ENCODE data around the gene CPLANE2. TPM values are rescaled to one million over a fixed set of nuclear protein-coding genes. Genes with fewer than 3 reads are reported as not detected.
"Not testable (repeated sequence)": the region's sequence is repeated elsewhere in the genome, so short reads cannot be mapped to it uniquely, and the experiment has no call there.

Gene CPLANE2
- 5.6 TPM for polyA plus RNA-seq (2012; ENCODE audit: insufficient read depth, insufficient read length)

- H3K4me3 ChIP-seq (ENCODE audit: low read length) = peak within 1 kb of the TSS; percentile 87
- DNase-seq (ENCODE audit: low read depth, low spot score) = peak; percentile 89
Measured at GRCh38 chr1:16236511-16237342, at the start of gene CPLANE2. CPLANE2 (minus strand) TSS chr1:16237183; CDS start chr1:16236742, 441 bp downstream.

GRCh38 chr1:16286122-16286521 is 49.1 kb upstream of the CPLANE2 start:
- no peak for DNase-seq (ENCODE audit: low read depth, low spot score)
- H3K4me3 ChIP-seq (ENCODE audit: low read length) = no peak overlapping the region

- no peak for DNase-seq (ENCODE audit: low read depth, low spot score)
- H3K4me3 ChIP-seq (ENCODE audit: low read length) = no peak overlapping the region
Measured at GRCh38 chr1:16281765-16282164, 44.8 kb upstream of the CPLANE2 start.

GRCh38 chr1:16279186-16279585 is 42.2 kb upstream of the CPLANE2 start:
- no peak overlapping the region for H3K4me3 ChIP-seq (ENCODE audit: low read length)
- DNase-seq (ENCODE audit: low read depth, low spot score) = no peak

- DNase-seq (ENCODE audit: low read depth, low spot score) = no peak
- H3K4me3 ChIP-seq (ENCODE audit: low read length) = no peak overlapping the region
Measured at GRCh38 chr1:16276302-16277030, 39.5 kb upstream of the CPLANE2 start.

- DNase-seq (ENCODE audit: low read depth, low spot score) = no peak
- no peak overlapping the region for H3K4me3 ChIP-seq (ENCODE audit: low read length)
Measured at GRCh38 chr1:16275591-16275990, 38.6 kb upstream of the CPLANE2 start.

GRCh38 chr1:16267690-16268180 is 30.8 kb upstream of the CPLANE2 start:
- DNase-seq (ENCODE audit: low read depth, low spot score) = no peak
- H3K4me3 ChIP-seq (ENCODE audit: low read length) = no peak overlapping the region

GRCh38 chr1:16266411-16267118 is 29.6 kb upstream of the CPLANE2 start:
- no peak for DNase-seq (ENCODE audit: low read depth, low spot score)
- H3K4me3 ChIP-seq (ENCODE audit: low read length) = no peak overlapping the region

GRCh38 chr1:16262067-16262466 is 25.1 kb upstream of the CPLANE2 start:
- no peak for DNase-seq (ENCODE audit: low read depth, low spot score)
- no peak overlapping the region for H3K4me3 ChIP-seq (ENCODE audit: low read length)

GRCh38 chr1:16260814-16261213 is 23.8 kb upstream of the CPLANE2 start:
- H3K4me3 ChIP-seq (ENCODE audit: low read length) = no peak overlapping the region
- no peak for DNase-seq (ENCODE audit: low read depth, low spot score)

GRCh38 chr1:16258591-16259135 is 21.7 kb upstream of the CPLANE2 start:
- H3K4me3 ChIP-seq (ENCODE audit: low read length) = no peak overlapping the region
- DNase-seq (ENCODE audit: low read depth, low spot score) = no peak

- no peak for DNase-seq (ENCODE audit: low read depth, low spot score)
- H3K4me3 ChIP-seq (ENCODE audit: low read length) = no peak overlapping the region
Measured at GRCh38 chr1:16257968-16258367, 21.0 kb upstream of the CPLANE2 start.

GRCh38 chr1:16257556-16257955 is 20.6 kb upstream of the CPLANE2 start:
- not testable (repeated sequence) for DNase-seq (ENCODE audit: low read depth, low spot score); H3K4me3 ChIP-seq (ENCODE audit: low read length)

GRCh38 chr1:16256478-16256877 is 19.5 kb upstream of the CPLANE2 start:
- no peak overlapping the region for H3K4me3 ChIP-seq (ENCODE audit: low read length)
- no peak for DNase-seq (ENCODE audit: low read depth, low spot score)

GRCh38 chr1:16254263-16254928 is 17.4 kb upstream of the CPLANE2 start:
- DNase-seq (ENCODE audit: low read depth, low spot score) = no peak
- no peak overlapping the region for H3K4me3 ChIP-seq (ENCODE audit: low read length)

- no peak overlapping the region for H3K4me3 ChIP-seq (ENCODE audit: low read length)
- no peak for DNase-seq (ENCODE audit: low read depth, low spot score)
Measured at GRCh38 chr1:16253332-16253922, 16.4 kb upstream of the CPLANE2 start.

- no peak overlapping the region for H3K4me3 ChIP-seq (ENCODE audit: low read length)
- DNase-seq (ENCODE audit: low read depth, low spot score) = no peak
Measured at GRCh38 chr1:16252912-16253311, 15.9 kb upstream of the CPLANE2 start.

GRCh38 chr1:16251381-16251780 is 14.4 kb upstream of the CPLANE2 start:
- no peak overlapping the region for H3K4me3 ChIP-seq (ENCODE audit: low read length)
- no peak for DNase-seq (ENCODE audit: low read depth, low spot score)
